ENCODE measurements around the gene PSTPIP1.

PSTPIP1 gene

GRCh38 chr15:77070180-77070494 lies 75.2 kb downstream of the PSTPIP1 start:
- H3K27ac ChIP-seq (ENCODE audit: insufficient read depth, low read length, poor library complexity, severe bottlenecking): peak overlapping the region; percentile 57
- H3K4me1 ChIP-seq (ENCODE audit: control insufficient read depth, insufficient read depth, low read length, poor library complexity, severe bottlenecking): peaks cover 3% of the 10 kb centered on the region
- peak overlapping the region; percentile 78 for H3K4me3 ChIP-seq (ENCODE audit: insufficient read depth, low read depth, low read length, poor library complexity, severe bottlenecking)
- no peak for DNase-seq
- no peaks in the 10 kb centered on the region for H3K36me3 ChIP-seq (ENCODE audit: control insufficient read depth, insufficient read depth, low read length)
- no peaks in the 10 kb centered on the region for H3K27me3 ChIP-seq (replicated peaks; ENCODE audit: control insufficient read depth, insufficient read depth, low read length, poor library complexity, severe bottlenecking)
- no peaks in the 10 kb centered on the region for H3K9me3 ChIP-seq (ENCODE audit: control insufficient read depth, low read length)

- H3K27ac ChIP-seq (ENCODE audit: insufficient read depth, low read length, poor library complexity, severe bottlenecking): peak within 1 kb of the TSS; percentile 57
- H3K27me3 ChIP-seq (replicated peaks; ENCODE audit: control insufficient read depth, insufficient read depth, low read length, poor library complexity, severe bottlenecking): no peaks in the 10 kb centered on the region
- H3K9me3 ChIP-seq (ENCODE audit: control insufficient read depth, low read length): no peaks in the 10 kb centered on the region
- peaks cover 3% of the 10 kb centered on the region for H3K4me1 ChIP-seq (ENCODE audit: control insufficient read depth, insufficient read depth, low read length, poor library complexity, severe bottlenecking)
- peak within 1 kb of the TSS; percentile 78 for H3K4me3 ChIP-seq (ENCODE audit: insufficient read depth, low read depth, low read length, poor library complexity, severe bottlenecking)
- no peaks in the 10 kb centered on the region for H3K36me3 ChIP-seq (ENCODE audit: control insufficient read depth, insufficient read depth, low read length)
- DNase-seq: peak; percentile 80 to 87 (median 86)
Measured at GRCh38 chr15:77070495-77071304, 75.8 kb downstream of the PSTPIP1 start, which contains the start of gene TSPAN3. Gene TSPAN3 (minus strand): TSS chr15:77071109. CDS start chr15:77070954, 155 bp downstream.

- H3K4me3 ChIP-seq (ENCODE audit: insufficient read depth, low read depth, low read length, poor library complexity, severe bottlenecking): peak overlapping the region; percentile 78
- no peaks in the 10 kb centered on the region for H3K36me3 ChIP-seq (ENCODE audit: control insufficient read depth, insufficient read depth, low read length)
- H3K4me1 ChIP-seq (ENCODE audit: control insufficient read depth, insufficient read depth, low read length, poor library complexity, severe bottlenecking): peaks cover 3% of the 10 kb centered on the region
- no peak overlapping the region for H3K27ac ChIP-seq (ENCODE audit: insufficient read depth, low read length, poor library complexity, severe bottlenecking)
- no peak for DNase-seq
- H3K27me3 ChIP-seq (replicated peaks; ENCODE audit: control insufficient read depth, insufficient read depth, low read length, poor library complexity, severe bottlenecking): no peaks in the 10 kb centered on the region
- no peaks in the 10 kb centered on the region for H3K9me3 ChIP-seq (ENCODE audit: control insufficient read depth, low read length)
Measured at GRCh38 chr15:77071305-77072223, 76.6 kb downstream of the PSTPIP1 start.

GRCh38 chr15:77074350-77074749 lies 79.4 kb downstream of the PSTPIP1 start:
- peaks cover 3% of the 10 kb centered on the region for H3K4me1 ChIP-seq (ENCODE audit: control insufficient read depth, insufficient read depth, low read length, poor library complexity, severe bottlenecking)
- DNase-seq: no peak
- no peak overlapping the region for H3K27ac ChIP-seq (ENCODE audit: insufficient read depth, low read length, poor library complexity, severe bottlenecking)
- H3K9me3 ChIP-seq (ENCODE audit: control insufficient read depth, low read length): no peaks in the 10 kb centered on the region
- H3K27me3 ChIP-seq (replicated peaks; ENCODE audit: control insufficient read depth, insufficient read depth, low read length, poor library complexity, severe bottlenecking): no peaks in the 10 kb centered on the region
- no peaks in the 10 kb centered on the region for H3K36me3 ChIP-seq (ENCODE audit: control insufficient read depth, insufficient read depth, low read length)
- no peak overlapping the region for H3K4me3 ChIP-seq (ENCODE audit: insufficient read depth, low read depth, low read length, poor library complexity, severe bottlenecking)

- no peaks in the 10 kb centered on the region for H3K27me3 ChIP-seq (replicated peaks; ENCODE audit: control insufficient read depth, insufficient read depth, low read length, poor library complexity, severe bottlenecking)
- no peaks in the 10 kb centered on the region for H3K9me3 ChIP-seq (ENCODE audit: control insufficient read depth, low read length)
- H3K36me3 ChIP-seq (ENCODE audit: control insufficient read depth, insufficient read depth, low read length): no peaks in the 10 kb centered on the region
- DNase-seq: no peak
- H3K27ac ChIP-seq (ENCODE audit: insufficient read depth, low read length, poor library complexity, severe bottlenecking): no peak overlapping the region
- H3K4me3 ChIP-seq (ENCODE audit: insufficient read depth, low read depth, low read length, poor library complexity, severe bottlenecking): no peak overlapping the region
- peaks cover 3% of the 10 kb centered on the region for H3K4me1 ChIP-seq (ENCODE audit: control insufficient read depth, insufficient read depth, low read length, poor library complexity, severe bottlenecking)
Measured at GRCh38 chr15:77075528-77075927, 80.6 kb downstream of the PSTPIP1 start.

- H3K27ac ChIP-seq (ENCODE audit: insufficient read depth, low read length, poor library complexity, severe bottlenecking): no peak overlapping the region
- H3K9me3 ChIP-seq (ENCODE audit: control insufficient read depth, low read length): no peaks in the 10 kb centered on the region
- no peak for DNase-seq
- H3K36me3 ChIP-seq (ENCODE audit: control insufficient read depth, insufficient read depth, low read length): no peaks in the 10 kb centered on the region
- no peaks in the 10 kb centered on the region for H3K27me3 ChIP-seq (replicated peaks; ENCODE audit: control insufficient read depth, insufficient read depth, low read length, poor library complexity, severe bottlenecking)
- no peak overlapping the region for H3K4me3 ChIP-seq (ENCODE audit: insufficient read depth, low read depth, low read length, poor library complexity, severe bottlenecking)
- no peaks in the 10 kb centered on the region for H3K4me1 ChIP-seq (ENCODE audit: control insufficient read depth, insufficient read depth, low read length, poor library complexity, severe bottlenecking)
Measured at GRCh38 chr15:77076323-77076915, 81.5 kb downstream of the PSTPIP1 start.

- Histone ChIP-seq H3K27ac (ENCODE audit: insufficient read depth, low read length, poor library complexity, severe bottlenecking) (no peak overlapping the region), H3K4me3 (ENCODE audit: insufficient read depth, low read depth, low read length, poor library complexity, severe bottlenecking) (no peak overlapping the region), H3K27me3 (replicated peaks; ENCODE audit: control insufficient read depth, insufficient read depth, low read length, poor library complexity, severe bottlenecking) (no peaks in the 10 kb centered on the region), H3K4me1 (ENCODE audit: control insufficient read depth, insufficient read depth, low read length, poor library complexity, severe bottlenecking) (no peaks in the 10 kb centered on the region), H3K9me3 (ENCODE audit: control insufficient read depth, low read length) (no peaks in the 10 kb centered on the region), H3K36me3 (ENCODE audit: control insufficient read depth, insufficient read depth, low read length) (no peaks in the 10 kb centered on the region)
- no peak for DNase-seq
Measured at GRCh38 chr15:77081971-77082370, 87.0 kb downstream of the PSTPIP1 start.

- Histone ChIP-seq H3K27ac (ENCODE audit: insufficient read depth, low read length, poor library complexity, severe bottlenecking) (no peak overlapping the region), H3K4me3 (ENCODE audit: insufficient read depth, low read depth, low read length, poor library complexity, severe bottlenecking) (peak overlapping the region; percentile 17)
Measured at GRCh38 chr15:77083381-77084160, 88.6 kb downstream of the PSTPIP1 start.

GRCh38 chr15:77084436-77084835 lies 89.5 kb downstream of the PSTPIP1 start:
- Histone ChIP-seq H3K9me3 (ENCODE audit: control insufficient read depth, low read length) (no peaks in the 10 kb centered on the region), H3K27me3 (replicated peaks; ENCODE audit: control insufficient read depth, insufficient read depth, low read length, poor library complexity, severe bottlenecking) (no peaks in the 10 kb centered on the region), H3K27ac (ENCODE audit: insufficient read depth, low read length, poor library complexity, severe bottlenecking) (no peak overlapping the region), H3K4me1 (ENCODE audit: control insufficient read depth, insufficient read depth, low read length, poor library complexity, severe bottlenecking) (no peaks in the 10 kb centered on the region), H3K4me3 (ENCODE audit: insufficient read depth, low read depth, low read length, poor library complexity, severe bottlenecking) (no peak overlapping the region), H3K36me3 (ENCODE audit: control insufficient read depth, insufficient read depth, low read length) (no peaks in the 10 kb centered on the region)
- DNase-seq: no peak

More at GRCh38 chr15:77083381-77084160, 88.6 kb downstream of the PSTPIP1 start:
- DNase-seq: peak; percentile 19 to 27 (median 23)
- Histone ChIP-seq H3K4me1 (ENCODE audit: control insufficient read depth, insufficient read depth, low read length, poor library complexity, severe bottlenecking) (no peaks in the 10 kb centered on the region), H3K36me3 (ENCODE audit: control insufficient read depth, insufficient read depth, low read length) (no peaks in the 10 kb centered on the region), H3K9me3 (ENCODE audit: control insufficient read depth, low read length) (no peaks in the 10 kb centered on the region), H3K27me3 (replicated peaks; ENCODE audit: control insufficient read depth, insufficient read depth, low read length, poor library complexity, severe bottlenecking) (no peaks in the 10 kb centered on the region)
